Raji (cell line): ENCODE measurements around the gene RRP1.

Source experiments
- POLR2A ChIP-seq: IDR thresholded peaks from 2 replicates; pipeline ENCODE4 v1.6.1; 2011; ENCODE audit warnings: low read depth, low read length, control low read depth; ENCODE audit not compliant: insufficient read depth

RRP1 gene

DNA sequence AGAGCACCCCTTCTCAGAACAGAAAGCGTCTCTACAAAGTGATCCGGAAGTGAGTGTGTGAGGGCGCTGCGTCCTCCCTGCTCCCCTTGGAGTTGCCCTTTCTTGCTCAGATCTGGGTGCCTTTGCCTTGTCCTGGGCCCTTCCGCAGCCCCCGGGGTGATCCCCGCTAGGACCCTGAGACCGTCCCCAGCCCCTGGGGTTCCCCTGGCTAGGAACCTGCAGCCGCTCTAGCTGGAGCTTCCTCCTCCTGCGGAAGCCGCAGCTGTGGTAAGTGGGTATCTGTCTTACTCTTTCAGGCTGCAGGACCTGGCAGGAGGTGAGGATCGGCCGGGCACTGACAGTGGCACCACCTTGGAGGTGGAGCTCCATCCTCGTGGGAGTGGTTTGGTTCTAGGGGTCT, 11.2 kb downstream of the RRP1 start:
- TF ChIP-seq POLR2A: no peak

DNA sequence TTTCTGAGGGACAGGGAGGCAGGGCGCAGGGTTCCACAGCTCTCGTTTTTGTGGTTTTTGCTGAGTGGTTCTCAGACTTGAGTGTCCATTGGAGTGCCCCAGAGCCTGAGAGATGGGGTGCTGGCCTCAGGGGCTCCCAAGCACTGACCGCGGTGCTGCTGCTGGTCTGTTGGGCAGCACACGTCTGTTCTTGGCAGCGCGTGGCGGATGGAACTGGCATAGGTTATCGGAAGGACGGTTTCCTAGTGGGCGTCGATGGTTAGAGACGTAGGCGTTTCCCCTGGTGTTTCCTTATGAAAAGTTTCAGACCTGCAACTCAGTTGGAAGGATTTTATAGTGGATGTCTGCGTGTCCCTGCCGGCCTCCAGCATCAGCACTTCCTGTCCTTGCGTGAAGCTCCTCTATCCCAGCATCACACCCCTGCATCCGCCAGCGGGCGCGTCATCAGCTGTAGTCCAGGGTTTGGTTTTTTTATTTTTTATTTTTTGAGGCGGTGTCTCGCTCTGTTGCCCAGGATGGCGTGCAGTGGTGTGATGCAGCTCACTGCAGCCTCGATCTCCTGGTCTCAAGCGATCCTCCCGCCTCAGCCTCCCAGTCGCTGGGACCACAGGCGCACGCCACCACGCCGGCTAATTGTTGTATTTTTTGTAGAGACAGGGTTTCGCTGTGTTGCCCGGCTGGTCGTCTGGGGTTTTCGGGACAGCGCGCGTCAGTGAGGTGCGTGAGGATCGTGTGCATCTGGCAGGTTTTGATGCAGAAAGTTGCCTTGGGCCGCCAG, 11.8 kb downstream of the RRP1 start:
- TF ChIP-seq POLR2A: no peak

DNA sequence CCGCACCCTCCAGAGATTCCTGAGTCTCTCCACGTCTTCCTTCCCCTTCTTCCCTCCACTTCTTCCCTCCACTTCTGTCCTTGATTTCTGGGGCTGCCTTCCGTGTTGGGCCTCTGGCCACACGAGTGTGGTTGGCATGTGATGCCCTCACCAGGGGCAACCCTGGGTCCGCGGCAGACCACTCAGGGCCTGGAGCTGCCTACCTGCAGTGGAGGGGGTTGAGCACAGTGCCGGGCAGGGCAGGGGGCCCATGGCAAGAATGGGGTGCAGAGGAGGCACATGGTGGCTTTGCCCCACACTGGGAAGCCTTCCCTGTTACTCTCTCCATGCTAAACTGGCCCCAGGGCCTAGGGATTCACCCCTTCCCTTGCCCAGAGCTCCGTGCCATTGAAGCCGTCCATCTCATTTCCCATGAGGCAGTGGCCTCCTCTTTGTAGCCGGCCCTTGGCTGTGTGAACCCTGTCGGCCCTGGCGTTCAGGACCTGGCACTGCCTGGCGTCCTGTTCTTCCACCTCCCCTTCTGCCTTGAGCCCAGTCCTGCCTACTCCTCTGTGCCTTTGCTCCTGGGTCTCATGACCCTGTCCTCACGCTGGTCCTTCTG, 13.4 kb downstream of the RRP1 start:
- TF ChIP-seq POLR2A: no peak

GRCh38 chr21:43803558-43804300, 14.4 kb downstream of the RRP1 start:
- no peak for TF ChIP-seq POLR2A

- TF ChIP-seq POLR2A: no peak
Measured at GRCh38 chr21:43805275-43805800, 16.0 kb downstream of the RRP1 start.

GRCh38 chr21:43806017-43806710, 16.8 kb downstream of the RRP1 start:
- TF ChIP-seq POLR2A: no peak

DNA sequence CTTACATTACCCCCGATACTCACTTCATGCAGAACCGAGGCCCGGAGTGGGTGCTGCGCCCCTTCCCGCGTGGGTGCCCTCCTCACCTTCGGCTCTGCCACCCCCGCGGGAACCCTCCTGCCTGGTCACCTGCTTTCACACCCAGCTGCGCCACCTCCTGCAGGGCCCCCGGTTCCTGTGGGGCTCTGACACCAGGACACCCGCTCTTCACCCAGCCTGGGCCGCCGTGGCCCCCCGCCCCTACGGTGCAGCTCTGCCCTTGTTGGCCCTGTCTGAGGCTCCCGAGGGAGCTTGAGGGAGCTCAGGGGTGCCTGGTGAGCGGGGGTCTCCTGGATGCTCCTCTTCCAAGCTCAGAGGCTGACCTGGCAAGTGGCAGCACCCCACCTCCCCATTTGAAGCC, 19.0 kb downstream of the RRP1 start:
- no peak for TF ChIP-seq POLR2A

DNA sequence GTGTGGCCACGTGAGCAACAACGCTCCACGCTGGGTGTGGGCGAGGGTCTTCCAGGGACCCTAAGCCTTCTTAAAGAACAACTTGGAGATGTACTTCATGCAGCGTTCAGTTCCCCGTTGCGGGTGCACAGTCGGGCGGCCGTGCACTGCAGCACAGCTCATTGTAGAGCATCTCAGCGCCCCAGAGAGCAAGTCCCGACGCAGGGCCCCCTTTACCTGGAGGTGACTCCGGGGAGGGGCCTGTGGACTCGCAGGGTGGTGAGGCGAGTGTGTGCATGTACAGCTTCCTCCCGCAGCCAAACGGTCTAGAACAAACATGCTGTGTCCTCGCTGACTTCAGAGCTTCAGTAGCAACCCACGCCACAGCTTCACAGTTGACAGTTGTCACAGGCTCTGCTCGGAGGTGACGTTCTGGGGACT, 19.5 kb downstream of the RRP1 start:
- TF ChIP-seq POLR2A: no peak

DNA sequence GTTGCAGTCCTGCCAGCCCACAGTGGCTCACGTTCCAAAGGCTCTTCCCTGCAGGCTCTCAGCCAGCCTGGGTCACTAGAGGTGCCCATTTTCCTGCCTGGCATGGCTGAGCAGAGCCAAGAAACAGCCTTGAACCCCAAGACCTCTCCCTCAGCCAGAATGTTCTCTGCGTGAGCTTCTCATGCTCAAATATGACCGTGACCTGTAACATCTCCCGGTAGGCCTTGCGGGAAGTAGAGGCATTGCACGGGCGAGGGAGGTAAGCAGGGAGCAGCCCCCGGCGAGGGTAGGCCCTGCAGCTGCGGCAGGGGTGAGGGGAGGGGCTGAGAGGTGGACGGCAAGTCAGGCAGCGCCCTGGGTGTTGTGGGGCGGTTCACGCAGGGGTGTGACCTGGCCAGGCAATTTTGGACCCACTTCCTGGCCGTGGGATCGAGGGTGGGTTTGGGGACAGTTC, 20.0 kb downstream of the RRP1 start:
- TF ChIP-seq POLR2A: no peak

GRCh38 chr21:43809853-43810504, 20.6 kb downstream of the RRP1 start:
- no peak for TF ChIP-seq POLR2A

- no peak for TF ChIP-seq POLR2A
Measured at GRCh38 chr21:43810505-43811261, 21.3 kb downstream of the RRP1 start.

DNA sequence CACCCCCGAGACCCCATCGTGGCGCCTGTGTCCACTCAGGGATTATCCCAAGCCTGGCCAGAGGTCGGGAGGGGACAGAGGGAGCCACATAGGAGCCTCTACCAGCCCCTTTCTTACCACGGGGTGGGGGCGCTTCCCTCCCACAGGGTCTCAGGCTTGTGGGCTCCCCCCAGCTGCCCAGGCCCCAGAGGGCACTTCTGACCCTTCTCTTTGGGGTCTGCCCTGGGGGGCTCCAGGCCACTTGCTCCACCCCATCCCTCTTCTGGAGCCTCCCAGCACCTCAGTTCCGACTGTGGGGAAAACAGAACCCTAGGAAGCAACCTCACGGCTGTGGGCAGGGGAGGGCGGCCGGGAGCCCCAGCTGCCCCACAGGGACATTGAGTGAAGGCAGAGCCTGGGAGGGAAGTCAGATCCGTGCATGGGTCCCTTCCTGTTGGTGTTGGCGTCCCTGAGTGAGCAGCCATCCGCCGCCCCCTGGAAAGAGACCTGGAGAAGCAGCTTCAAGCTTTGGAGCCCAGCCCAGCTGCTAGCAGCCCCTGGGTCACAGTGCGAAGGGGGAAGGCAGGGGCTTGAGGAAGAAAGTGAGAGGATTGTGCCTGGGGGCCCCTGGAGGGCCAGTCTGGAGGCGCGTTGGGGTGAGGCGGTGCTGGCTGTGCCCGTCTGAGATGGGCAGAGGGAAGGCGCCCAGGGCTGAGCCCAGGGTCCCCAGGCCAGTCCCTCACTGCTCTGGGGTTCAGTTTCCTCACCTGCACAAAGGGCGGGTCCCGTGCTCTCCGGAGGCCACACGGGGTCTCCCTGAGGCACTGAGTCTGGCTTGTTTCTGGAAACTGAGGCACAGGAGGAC, 22.1 kb downstream of the RRP1 start:
- TF ChIP-seq POLR2A: no peak
